PC-9 (cell line): ENCODE data around the gene HHLA2.

Source experiments
- CTCF ChIP-seq: fragments of 200-600 bp; sonication (generic); conservative IDR thresholded peaks from 2 replicates; pipeline ENCODE4 v1.6.1; 2017; ENCODE audit warnings: mixed run types, antibody characterized with exemption, mild to moderate bottlenecking, moderate library complexity
- EZH2 ChIP-seq: fragments of 200-600 bp; sonication (generic); IDR thresholded peaks from 2 replicates; pipeline ENCODE4 v1.8.0; 2017; ENCODE audit warnings: antibody characterized with exemption, low read depth

GRCh38 chr3:108359011-108359410 lies 62.7 kb downstream of the HHLA2 start:
- TF ChIP-seq EZH2 (no peak), CTCF (no peak)
